UCSD-AML1 (cell line): ENCODE data around the gene XAGE1B.
"Not testable (repeated sequence)": the region's sequence is repeated elsewhere in the genome, so short reads cannot be mapped to it uniquely, and the experiment has no call there.

ENCODE experiments used
- DNase-seq: peaks from one replicate; lab custom pipeline; 2025; ENCODE audit not compliant: unreplicated experiment; lab: John Stamatoyannopoulos, UW

XAGE1B gene

GRCh38 chrX:52516987-52517325 is at the start of gene XAGE1B:
Gene XAGE1B, minus strand, starts transcription at chrX:52517063. Its CDS starts 1,536 bp downstream, at chrX:52515527.
- DNase-seq: not testable (repeated sequence)

GRCh38 chrX:52563105-52563504 is 46.2 kb upstream of the XAGE1B start:
- no peak for DNase-seq

GRCh38 chrX:52558140-52558539 is 41.3 kb upstream of the XAGE1B start:
- no peak for DNase-seq

- no peak for DNase-seq
Measured at GRCh38 chrX:52556741-52557140, 39.9 kb upstream of the XAGE1B start.

GRCh38 chrX:52553995-52554642 is 37.3 kb upstream of the XAGE1B start:
- no peak for DNase-seq

GRCh38 chrX:52548769-52549168 is 31.9 kb upstream of the XAGE1B start:
- DNase-seq: not testable (repeated sequence)

- DNase-seq: no peak
Measured at GRCh38 chrX:52544147-52544840, 27.4 kb upstream of the XAGE1B start.

- no peak for DNase-seq
Measured at GRCh38 chrX:52542311-52542710, 25.4 kb upstream of the XAGE1B start.

- not testable (repeated sequence) for DNase-seq
Measured at GRCh38 chrX:52541051-52541450, 24.2 kb upstream of the XAGE1B start.

- DNase-seq: not testable (repeated sequence)
Measured at GRCh38 chrX:52516110-52516986, 515 bp downstream of the XAGE1B start.

- not testable (repeated sequence) for DNase-seq
Measured at GRCh38 chrX:52511126-52511525, 5.7 kb downstream of the XAGE1B start.

GRCh38 chrX:52509916-52510315 is 6.9 kb downstream of the XAGE1B start:
- no peak for DNase-seq

- DNase-seq: no peak
Measured at GRCh38 chrX:52507331-52507730, 9.5 kb downstream of the XAGE1B start.

- no peak for DNase-seq
Measured at GRCh38 chrX:52504551-52504950, 12.3 kb downstream of the XAGE1B start.

GRCh38 chrX:52501362-52501761 is 15.5 kb downstream of the XAGE1B start:
- not testable (repeated sequence) for DNase-seq

GRCh38 chrX:52496419-52496772 is 20.5 kb downstream of the XAGE1B start:
- not testable (repeated sequence) for DNase-seq

- DNase-seq: not testable (repeated sequence)
Measured at GRCh38 chrX:52495545-52496418, 21.1 kb downstream of the XAGE1B start, which contains the start of gene XAGE1A. Gene XAGE1A, plus strand, starts transcription at chrX:52495808. Its CDS starts 1,554 bp downstream, at chrX:52497362.

- DNase-seq: not testable (repeated sequence)
Measured at GRCh38 chrX:52471301-52471700, 45.6 kb downstream of the XAGE1B start.
